Breast epithelium (tissue), 4 donors: Measurements from ENCODE around the gene ZNF592. TPM values are rescaled to one million over a fixed set of nuclear protein-coding genes. Genes with fewer than 3 reads are reported as not detected.

ENCODE experiments used
- DNase-seq, 2 donors: peaks; one replicate each; pipeline ENCODE4 v3.0.0-alpha.2; 2019; ENCODE audit warnings: low spot score in 2 of 2
- H3K27ac ChIP-seq, 2 donors: fragments of 200-600 bp; sonication (generic) in 1 of 2; one replicate each; pipeline ENCODE4 v1.5.1; 2016 to 2019; ENCODE audit warnings: mild to moderate bottlenecking in 1 of 2
- H3K27me3 ChIP-seq, 2 donors: fragments of 200-600 bp; sonication (generic) in 1 of 2; one replicate each; pipeline versions ENCODE4 v1.5.1 to v1.6.0; 2017 to 2019; ENCODE audit warnings: control low read depth in 1 of 2, mild to moderate bottlenecking in 1 of 2
- H3K36me3 ChIP-seq: fragments of 200-600 bp; one replicate; pipeline ENCODE4 v1.5.1; 2019
- H3K4me1 ChIP-seq, 2 donors: fragments of 200-600 bp; sonication (generic); one replicate each; pipeline ENCODE4 v1.5.1; 2016 to 2019; ENCODE audit warnings: control low read depth in 1 of 2
- H3K4me3 ChIP-seq, 3 donors: fragments of 200-600 bp; sonication (generic); 1 replicate in 2 of 3; 2 replicates in 1 of 3; pipeline ENCODE4 v1.5.1; 2016 to 2019; ENCODE audit warnings: mild to moderate bottlenecking in 3 of 3, moderate library complexity in 2 of 3
- H3K9me3 ChIP-seq, 2 donors: fragments of 200-600 bp; sonication (generic) in 1 of 2; one replicate each; pipeline ENCODE4 v1.5.1; 2016 to 2019; ENCODE audit warnings: control low read depth in 1 of 2
- CTCF ChIP-seq, 3 donors: fragments of 450-650 bp; IDR thresholded peaks; one replicate each; pipeline ENCODE4 v1.5.1; 2016 to 2017; ENCODE audit warnings: antibody characterized with exemption in 3 of 3, mild to moderate bottlenecking in 3 of 3, moderate library complexity in 3 of 3
- POLR2A ChIP-seq: fragments of 450-650 bp; IDR thresholded peaks from one replicate; pipeline ENCODE4 v1.6.1; 2016; ENCODE audit warnings: antibody characterized with exemption, mild to moderate bottlenecking, moderate library complexity
- POLR2AphosphoS5 ChIP-seq, 3 donors: sonication (generic); formaldehyde crosslinking; IDR thresholded peaks; one replicate each; pipeline ENCODE4 v1.6.1; 2017; ENCODE audit warnings: antibody characterized with exemption in 3 of 3
- intact Hi-C: fragments of 100-400 bp; cut with DNase I; formaldehyde crosslinking; loops from one replicate; pipeline ENCODE4 v1.15.1; 2023; ENCODE audit warnings: low total_unique reads
- total RNA-seq, 3 donors: library from RNA; depleted of rRNA; stranded (reverse); fragments of >200 nt; gene quantifications; one replicate each; pipeline ENCODE4 v1.1.0, GENCODE V29; 2016

Gene ZNF592
- total RNA-seq, 3 donors from 2014 or later: 14.1 to 18.4 (median 18.2) TPM

- Histone ChIP-seq H3K4me3 (no peak overlapping the region), H3K27me3 (no peaks in the 10 kb centered on the region), H3K4me1 (no peaks in the 10 kb centered on the region), H3K9me3 (no peaks in the 10 kb centered on the region), H3K36me3 (peaks cover 17% of the 10 kb centered on the region), H3K27ac (no peak overlapping the region)
- intact Hi-C loops: no loop called here
- no peak for DNase-seq
- TF ChIP-seq POLR2A (no peak), CTCF (IDR thresholded peaks at IDR 0.05) (no peak)
These were observed 33.1 kb downstream of the ZNF592 start for GRCh38 chr15:84781495-84781894.

- Histone ChIP-seq H3K36me3 (peaks cover 17% of the 10 kb centered on the region), H3K27ac (no peak overlapping the region), H3K27me3 (no peaks in the 10 kb centered on the region), H3K4me1 (no peaks in the 10 kb centered on the region), H3K4me3 (no peak overlapping the region), H3K9me3 (no peaks in the 10 kb centered on the region)
- no peak for DNase-seq
- intact Hi-C loops: no loop called here
- TF ChIP-seq POLR2A (no peak), CTCF (IDR thresholded peaks at IDR 0.05) (no peak), POLR2AphosphoS5 (IDR thresholded peaks at IDR 0.05) (no peak)
These were observed 34.0 kb downstream of the ZNF592 start for GRCh38 chr15:84782346-84782745.

- DNase-seq: no peak
- TF ChIP-seq POLR2AphosphoS5 (IDR thresholded peaks at IDR 0.05) (no peak), CTCF (IDR thresholded peaks at IDR 0.05) (no peak), POLR2A (no peak)
- Histone ChIP-seq H3K4me1 (no peaks in the 10 kb centered on the region), H3K27ac (no peak overlapping the region), H3K36me3 (peaks cover 17% of the 10 kb centered on the region), H3K4me3 (no peak overlapping the region), H3K9me3 (no peaks in the 10 kb centered on the region), H3K27me3 (no peaks in the 10 kb centered on the region)
- intact Hi-C loops: no loop called here
These were observed 35.3 kb downstream of the ZNF592 start for GRCh38 chr15:84783493-84784251.

GRCh38 chr15:84784262-84784661 lies 35.9 kb downstream of the ZNF592 start:
- H3K27me3 ChIP-seq: no peaks in the 10 kb centered on the region
- DNase-seq: no peak
- no peaks in the 10 kb centered on the region for H3K4me1 ChIP-seq
- TF ChIP-seq CTCF (IDR thresholded peaks at IDR 0.05): no peak
- TF ChIP-seq POLR2AphosphoS5 (IDR thresholded peaks at IDR 0.05): no peak
- no peak for TF ChIP-seq POLR2A
- no peaks in the 10 kb centered on the region for H3K9me3 ChIP-seq
- H3K27ac ChIP-seq: no peak overlapping the region
- intact Hi-C loops: no loop called here
- no peak overlapping the region for H3K4me3 ChIP-seq
- H3K36me3 ChIP-seq: peaks cover 17% of the 10 kb centered on the region

GRCh38 chr15:84785053-84785452 lies 36.7 kb downstream of the ZNF592 start:
- Histone ChIP-seq H3K27me3 (no peaks in the 10 kb centered on the region), H3K27ac (no peak overlapping the region), H3K9me3 (no peaks in the 10 kb centered on the region), H3K4me1 (no peaks in the 10 kb centered on the region), H3K4me3 (no peak overlapping the region), H3K36me3 (peaks cover 17% of the 10 kb centered on the region)
- intact Hi-C loops: no loop called here
- TF ChIP-seq CTCF (IDR thresholded peaks at IDR 0.05) (no peak), POLR2A (no peak)
- no peak for DNase-seq
